Testis (tissue), 2 donors: ENCODE data around the gene H6PD.

Experiments
- POLR2A ChIP-seq: fragments of 450-650 bp; IDR thresholded peaks from one replicate; pipeline ENCODE4 v1.6.1; 2017; ENCODE audit warnings: antibody characterized with exemption, mild to moderate bottlenecking, moderate library complexity
- TF ChIP-seq, protein P1 (sequence below), 3 experiments: fragments of 450-650 bp in 2 of 3; fragments of 200-600 bp in 1 of 3; sonication (generic) in 1 of 3; IDR thresholded peaks; one replicate each; pipeline ENCODE4 v1.5.1; 2016 to 2019; ENCODE audit warnings: antibody characterized with exemption in 3 of 3, mild to moderate bottlenecking in 2 of 3, moderate library complexity in 1 of 3

DNA sequence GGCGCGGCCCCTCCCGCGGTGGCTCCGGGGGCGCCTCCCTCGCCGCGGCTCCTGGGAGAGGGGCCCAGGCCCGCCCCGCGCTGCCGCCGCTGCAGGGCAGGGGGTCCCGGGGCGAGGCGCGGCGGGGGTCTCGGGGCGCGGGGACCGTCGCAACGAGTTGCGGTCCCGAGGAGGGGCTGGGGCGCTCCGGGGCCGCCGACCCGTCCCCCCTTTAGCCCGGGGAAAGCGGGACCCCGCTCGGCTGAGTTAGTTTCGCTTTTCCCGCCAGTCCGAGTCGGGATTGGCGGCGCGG is 58.6 kb downstream of the H6PD start:
- TF ChIP-seq, protein P1, sequence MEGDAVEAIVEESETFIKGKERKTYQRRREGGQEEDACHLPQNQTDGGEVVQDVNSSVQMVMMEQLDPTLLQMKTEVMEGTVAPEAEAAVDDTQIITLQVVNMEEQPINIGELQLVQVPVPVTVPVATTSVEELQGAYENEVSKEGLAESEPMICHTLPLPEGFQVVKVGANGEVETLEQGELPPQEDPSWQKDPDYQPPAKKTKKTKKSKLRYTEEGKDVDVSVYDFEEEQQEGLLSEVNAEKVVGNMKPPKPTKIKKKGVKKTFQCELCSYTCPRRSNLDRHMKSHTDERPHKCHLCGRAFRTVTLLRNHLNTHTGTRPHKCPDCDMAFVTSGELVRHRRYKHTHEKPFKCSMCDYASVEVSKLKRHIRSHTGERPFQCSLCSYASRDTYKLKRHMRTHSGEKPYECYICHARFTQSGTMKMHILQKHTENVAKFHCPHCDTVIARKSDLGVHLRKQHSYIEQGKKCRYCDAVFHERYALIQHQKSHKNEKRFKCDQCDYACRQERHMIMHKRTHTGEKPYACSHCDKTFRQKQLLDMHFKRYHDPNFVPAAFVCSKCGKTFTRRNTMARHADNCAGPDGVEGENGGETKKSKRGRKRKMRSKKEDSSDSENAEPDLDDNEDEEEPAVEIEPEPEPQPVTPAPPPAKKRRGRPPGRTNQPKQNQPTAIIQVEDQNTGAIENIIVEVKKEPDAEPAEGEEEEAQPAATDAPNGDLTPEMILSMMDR (IDR thresholded peaks at IDR 0.05): no peak
- TF ChIP-seq POLR2A: no peak
